Heart right ventricle (tissue), 16 donors: ENCODE measurements around the gene DCP2. TPM values are rescaled to one million over a fixed set of nuclear protein-coding genes. Genes with fewer than 3 reads are reported as not detected.

Experiments
- ATAC-seq, 8 donors: fragments of 200-7000 bp; cut with Tn5 transposase; one replicate each; pipeline ENCODE4 v1.9.1; 2020; ENCODE audit warnings: mild to moderate bottlenecking in 8 of 8, moderate library complexity in 8 of 8, moderate number of reproducible peaks in 1 of 8
- DNase-seq, 2 donors: peaks; one replicate each; pipeline ENCODE4 v3.0.0-alpha.2; 2020
- H3K27ac ChIP-seq, 10 donors: fragments of 200-600 bp; sonication (generic) in 2 of 10; one replicate each; pipeline versions ENCODE4 v1.5.0 to v1.8.0; 2020 to 2022; ENCODE audit warnings: mild to moderate bottlenecking in 3 of 10
- H3K27me3 ChIP-seq, 7 donors: fragments of 200-600 bp; one replicate each; pipeline ENCODE4 v1.8.0; 2021 to 2022; ENCODE audit warnings: mild to moderate bottlenecking in 2 of 7
- H3K36me3 ChIP-seq, 9 donors: fragments of 200-600 bp; sonication (generic) in 1 of 9; one replicate each; pipeline versions ENCODE4 v1.5.0 to v1.8.0; 2020 to 2022; ENCODE audit warnings: mild to moderate bottlenecking in 2 of 9
- H3K4me1 ChIP-seq, 9 donors: fragments of 200-600 bp; sonication (generic) in 1 of 9; one replicate each; pipeline versions ENCODE4 v1.5.0 to v1.8.0; 2020 to 2022; ENCODE audit warnings: mild to moderate bottlenecking in 4 of 9
- H3K4me3 ChIP-seq, 10 donors: fragments of 200-600 bp; sonication (generic) in 2 of 10; one replicate each; pipeline versions ENCODE4 v1.5.0 to v1.8.0; 2020 to 2022; ENCODE audit warnings: mild to moderate bottlenecking in 7 of 10, moderate library complexity in 2 of 10
- H3K9me3 ChIP-seq, 11 donors: fragments of 200-600 bp in 10 of 11; sonication (generic) in 2 of 11; one replicate each; pipeline versions ENCODE4 v1.5.0 to v1.8.0; 2013 to 2022; ENCODE audit warnings: mild to moderate bottlenecking in 2 of 11, control low read depth in 1 of 11, moderate library complexity in 1 of 11
- CTCF ChIP-seq, 9 donors: fragments of 200-600 bp; sonication (generic) in 2 of 9; IDR thresholded peaks; one replicate each; pipeline versions ENCODE4 v1.5.0 to v1.8.0; 2021 to 2022; ENCODE audit warnings: antibody characterized with exemption in 9 of 9, mild to moderate bottlenecking in 5 of 9, moderate library complexity in 1 of 9
- WGBS, 2 donors: extraction: QIAGEN DNeasy Blood & Tissue Kit; methylation state at CpG; one replicate each; pipeline ENCODE4 v1.1.7; 2013; ENCODE audit warnings: inconsistent platforms in 1 of 2; 5-methylcytosine and 5-hydroxymethylcytosine counted together
- intact Hi-C, 10 donors: fragments of 100-400 bp; cut with DNase I; formaldehyde crosslinking; loops; one replicate each; pipeline versions ENCODE4 v1.11.1 to v1.14.2; 2022
- polyA plus RNA-seq, 2 donors: library from polyadenylated mRNA; stranded (reverse); fragments of 200-250 nt; gene quantifications; one replicate each; pipeline ENCODE4 v1.2.3, GENCODE V29; 2013
- total RNA-seq, 10 donors: library from RNA; stranded (reverse); fragmentation: NEBNext Ultra II Directional in 3 of 10; extraction: Animal tissue kit (Norgen Biotek cat#: 25700) in 3 of 10; gene quantifications; one replicate each; pipeline versions ENCODE4 v1.2.1 to v1.2.4, GENCODE V29; 2021 to 2023
- donor health status: Arrhythmogenic right ventricular cardiomyopathy.
- donor health status: ischemic (EF 13 %, LVEDD 7.1; RV severe dilation, severe dysfunction).
- donor health status: healthy with polysubstance abuse.
- donor health status: DM: no; HTN: yes; CAD: no.
- donor health status: DM: no; HTN: no; CAD: no.
- donor health status: ischemic (EF 25% LVEDD 6.9; RV normal size, moderate dysfunction).
- donor health status: ischemic (EF 25% LVEDD 5.7; RV mildly dilated, moderate dysfunction).
- donor health status: healthy.
- donor health status: DM: yes; HTN: yes; CAD: no.
- donor health status: Ischemic cardiomyopathy.
- donor health status: ischemic (EF 35%, LVEDD 5.7; RV mildly dilated, moderate dysfunction).
- donor health status: nonischemic (EF 11% LVEDD 7.7; RV severe dilation, severe dysfunction).
- donor health status: DM: yes; HTN: yes; CAD: no.
- donor health status: PGD.
- donor health status: ischemic (EF 29% LVEDD 5.4; RV normal size, mild dysfunction).
- donor health status: nonischemic (EF 23%, LVEDD 6.1; RV moderate dilation, normal function).

The DCP2 gene
- total and polyA plus RNA-seq, 12 donors = 3.1 to 24.5 (median 16.1) TPM

DNA sequence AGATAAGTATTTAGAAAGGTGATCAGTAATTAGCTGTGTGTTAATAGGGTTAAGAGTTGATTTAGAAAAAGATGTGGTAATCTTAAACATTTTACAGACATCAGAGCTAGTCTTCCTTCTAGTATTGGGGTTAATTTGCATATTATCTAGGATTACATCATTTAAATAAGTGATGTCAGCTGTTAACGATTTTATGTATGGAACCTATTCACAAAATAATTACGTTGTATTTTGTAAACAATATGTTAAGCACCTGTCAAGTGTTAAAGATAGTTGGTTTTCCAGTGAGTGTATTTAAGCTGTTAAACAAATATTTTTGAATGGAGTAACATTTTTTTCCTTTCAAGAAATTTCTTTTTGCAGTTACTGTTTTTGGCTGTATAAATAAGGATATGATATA, 2.2 kb downstream of the DCP2 start:
- Histone ChIP-seq H3K4me3 (peak overlapping the region in 4 of 10 donors; percentile 73 to 93 (median 75)), H3K4me1 (peaks cover 4 to 60% (median 37%) of the 10 kb centered on the region in 9 donors), H3K27ac (no peak overlapping the region), H3K36me3 (peaks cover 0 to 24% (median 3%) of the 10 kb centered on the region in 9 donors), H3K27me3 (no peaks in the 10 kb centered on the region), H3K9me3 (no peaks in the 10 kb centered on the region)
- ATAC-seq (no peak), DNase-seq (no peak)
- no peak for TF ChIP-seq CTCF (IDR thresholded peaks at IDR 0.05)
- 18 to 23% methylated on average over 2 of the region's 2 CpGs for WGBS, 2 donors
- intact Hi-C loops = loop anchor here in 1 of 10 donors (5.0 kb wide), 2 partner anchors 57 to 533 kb away; partner anchors contain the start of genes REEP5 and YTHDC2

DNA sequence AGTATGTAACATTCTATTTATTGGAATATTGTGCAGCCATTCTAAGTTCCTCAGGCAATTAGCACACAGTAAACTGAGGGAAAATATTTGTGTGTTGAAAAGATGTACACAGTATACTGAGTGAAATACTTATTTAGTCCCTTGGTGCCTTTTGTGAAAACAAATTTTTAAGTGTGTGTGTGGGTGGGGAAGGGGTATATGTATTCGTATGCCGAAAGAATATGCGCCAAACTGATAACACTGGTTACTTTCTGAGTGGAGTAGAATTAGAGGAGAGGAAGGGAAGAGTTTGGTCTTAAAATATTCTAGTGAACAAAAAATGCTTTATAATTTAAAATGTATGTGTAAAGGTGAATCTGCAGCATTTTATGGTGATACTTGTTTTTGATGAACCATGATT, 3.1 kb downstream of the DCP2 start:
- H3K27ac ChIP-seq = no peak overlapping the region
- H3K9me3 ChIP-seq = no peaks in the 10 kb centered on the region
- H3K36me3 ChIP-seq = peaks cover 0 to 29% (median 3%) of the 10 kb centered on the region in 9 donors
- H3K27me3 ChIP-seq = no peaks in the 10 kb centered on the region
- H3K4me3 ChIP-seq = peak overlapping the region in 4 of 10 donors; percentile 5 to 76 (median 13)
- ATAC-seq = no peak
- no peak for TF ChIP-seq CTCF (IDR thresholded peaks at IDR 0.05)
- DNase-seq = no peak
- WGBS, 2 donors = 43 to 53% methylated on average over 3 of the region's 3 CpGs
- intact Hi-C loops = loop anchor here in 3 of 10 donors (5.0 to 10.0 kb wide), 4 partner anchors 57 to 535 kb away; partner anchors contain the start of genes YTHDC2 (in 2 of the 3) and REEP5 (in 1 of the 3)
- H3K4me1 ChIP-seq = peaks cover 4 to 64% (median 41%) of the 10 kb centered on the region in 9 donors

GRCh38 chr5:112983363-112983762, 6.8 kb downstream of the DCP2 start:
- H3K9me3 ChIP-seq = no peaks in the 10 kb centered on the region
- ATAC-seq = no peak
- no peak overlapping the region for H3K27ac ChIP-seq
- intact Hi-C loops = loop anchor here in 2 of 10 donors (5.0 to 10.0 kb wide), 2 partner anchors 264 to 531 kb away; partner anchors contain the start of gene YTHDC2 (in 1 of the 2)
- H3K4me3 ChIP-seq = no peak overlapping the region
- peaks cover 0 to 50% (median 36%) of the 10 kb centered on the region in 9 donors for H3K4me1 ChIP-seq
- H3K36me3 ChIP-seq = peaks cover 0 to 52% (median 4%) of the 10 kb centered on the region in 9 donors
- no peaks in the 10 kb centered on the region for H3K27me3 ChIP-seq
- no peak for DNase-seq
- no peak for TF ChIP-seq CTCF (IDR thresholded peaks at IDR 0.05)
- 55 to 69% methylated on average over 2 of the region's 2 CpGs for WGBS, 2 donors

DNA sequence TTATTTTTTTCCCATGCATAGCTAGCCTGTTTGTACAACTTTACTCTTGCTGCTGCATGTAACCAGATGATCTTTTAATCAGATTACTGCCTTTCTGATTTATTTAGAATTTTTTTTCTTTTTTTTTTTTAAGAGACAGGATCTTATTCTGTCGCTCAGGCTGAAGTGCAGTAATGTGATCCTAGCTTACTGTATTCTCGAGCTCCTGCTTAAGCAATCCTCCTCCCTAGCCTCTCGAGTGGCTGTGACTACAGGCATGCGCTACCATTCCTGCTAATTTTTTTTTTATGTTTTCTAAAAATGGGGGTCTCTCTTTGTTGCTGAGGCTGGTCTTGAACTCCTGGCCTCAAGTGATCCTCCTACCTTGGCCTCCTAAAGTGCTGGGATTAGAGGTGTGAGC, 9.6 kb downstream of the DCP2 start:
- 95 to 97% methylated on average over 4 of the region's 4 CpGs for WGBS, 2 donors

More for the DNA sequence above, 9.6 kb downstream of the DCP2 start:
- TF ChIP-seq CTCF (IDR thresholded peaks at IDR 0.05) = no peak
- ATAC-seq = no peak
- Histone ChIP-seq H3K27ac (no peak overlapping the region), H3K27me3 (no peaks in the 10 kb centered on the region), H3K4me3 (no peak overlapping the region), H3K36me3 (peaks cover 0 to 61% (median 4%) of the 10 kb centered on the region in 9 donors), H3K4me1 (peaks cover 0 to 24% (median 13%) of the 10 kb centered on the region in 9 donors), H3K9me3 (no peaks in the 10 kb centered on the region)
- intact Hi-C loops = loop anchor here in 1 of 10 donors (10.0 kb wide), 1 partner anchor 529 kb away; the partner anchor contains the start of gene YTHDC2
- DNase-seq = no peak
